Dermis microvascular lymphatic vessel endothelial cell (primary cell): ENCODE measurements around the gene GABRB3. TPM values are rescaled to one million over a fixed set of nuclear protein-coding genes. Genes with fewer than 3 reads are reported as not detected.

Experiments
- DNase-seq, 2 donors: peaks; one replicate each; pipeline versions ENCODE4 v3.0.0 to v3.0.0-alpha.2; 2010; ENCODE audit warnings: low read depth in 2 of 2
- total RNA-seq: library from RNA; depleted of rRNA; stranded (reverse); fragments of >200 nt; gene quantifications from 2 replicates; pipeline ENCODE4 v1.2.1, GENCODE V29; 2014

Gene GABRB3
- total RNA-seq, result 0.13 TPM in 2 replicates

DNA sequence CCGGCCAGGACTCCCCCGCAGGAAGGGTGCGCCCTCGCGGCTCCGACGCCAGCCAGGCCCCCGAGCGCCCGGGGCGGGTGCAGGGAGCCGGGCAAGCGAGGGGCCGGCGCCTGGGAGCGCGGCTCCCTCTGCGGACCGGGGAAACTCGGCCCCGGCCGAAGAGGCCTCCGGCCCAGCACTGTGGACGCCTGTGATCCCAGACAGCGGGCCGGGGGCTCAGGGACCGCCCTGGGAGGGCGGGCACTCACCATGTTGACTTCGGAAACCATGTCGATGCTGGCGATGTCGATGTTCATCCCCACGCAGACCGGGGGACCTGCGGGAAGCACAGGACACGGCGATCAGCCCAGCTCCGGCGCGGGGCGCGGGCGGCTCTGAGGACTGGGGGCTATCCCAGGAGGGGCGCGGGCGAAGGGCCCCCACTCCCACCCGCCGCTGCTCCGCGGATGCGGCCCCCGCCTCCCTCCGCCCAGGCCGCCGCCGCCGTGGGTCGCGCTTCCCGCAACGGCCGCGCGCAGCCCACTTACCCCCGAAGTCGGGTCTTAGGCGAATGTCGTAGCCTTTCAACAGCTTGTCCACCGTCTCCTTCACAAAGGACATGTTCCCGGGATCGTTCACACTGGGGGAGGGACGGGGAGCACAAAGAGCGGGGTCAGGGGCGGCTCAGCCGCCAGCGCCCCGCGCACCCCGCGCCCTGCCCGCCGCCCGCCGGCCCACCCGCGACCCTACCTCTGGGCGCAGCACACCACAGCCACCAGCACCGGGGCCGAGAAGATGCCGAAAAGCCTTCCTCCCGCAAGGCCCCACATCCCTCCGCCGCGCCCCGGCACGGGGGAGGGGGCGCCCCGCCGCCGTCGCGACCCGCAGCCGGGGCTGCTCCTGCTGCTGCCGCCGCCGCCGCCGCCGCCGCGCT, at the start of gene GABRB3:
Gene GABRB3 (minus strand): TSS at position 913 of the 913 bp plus-strand sequence.
- DNase-seq, result no peak

DNA sequence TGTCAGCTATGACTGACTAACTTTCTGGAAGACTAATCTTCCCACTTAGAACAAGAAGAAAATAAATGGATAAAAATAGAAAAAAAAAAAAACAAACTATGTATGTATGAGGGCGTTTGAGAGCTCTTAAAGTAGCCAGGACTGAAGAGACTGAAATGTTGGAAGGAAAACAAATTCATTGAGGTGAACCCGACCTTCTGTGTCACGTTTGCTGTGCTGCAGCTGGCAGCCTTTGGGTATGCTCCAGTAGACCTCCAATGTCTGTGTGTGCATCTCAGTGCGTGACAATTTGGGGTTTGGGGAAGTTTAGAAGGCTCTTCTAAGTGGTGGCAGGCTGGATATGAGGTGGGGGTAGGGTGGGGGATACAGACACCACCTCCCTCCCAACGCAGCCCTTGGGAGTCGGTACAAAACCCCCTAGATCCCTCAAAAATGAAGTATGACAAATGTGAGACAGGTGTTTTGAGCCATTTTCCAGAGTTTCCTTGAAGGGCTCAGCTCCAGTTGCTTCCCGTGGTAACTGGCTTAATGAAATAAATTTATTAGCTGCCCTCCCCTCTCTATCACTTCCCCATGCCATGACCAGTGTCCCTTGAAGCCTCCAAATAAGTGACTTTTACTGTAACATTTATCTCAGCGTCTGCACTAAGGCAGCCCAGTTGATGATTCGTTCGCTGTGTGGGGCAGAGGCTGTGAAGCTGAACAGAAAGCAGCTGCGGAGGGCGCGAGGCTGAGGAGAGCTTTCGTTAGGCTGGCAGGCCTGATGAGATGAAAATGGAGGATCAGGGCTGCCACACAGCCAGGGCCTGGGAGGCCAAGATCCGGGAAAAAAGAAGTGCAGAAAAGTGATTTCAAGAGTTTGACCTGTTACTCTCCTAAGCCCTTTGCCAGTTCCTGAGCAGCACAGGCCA, 34.9 kb upstream of the GABRB3 start:
- no peak for DNase-seq

DNA sequence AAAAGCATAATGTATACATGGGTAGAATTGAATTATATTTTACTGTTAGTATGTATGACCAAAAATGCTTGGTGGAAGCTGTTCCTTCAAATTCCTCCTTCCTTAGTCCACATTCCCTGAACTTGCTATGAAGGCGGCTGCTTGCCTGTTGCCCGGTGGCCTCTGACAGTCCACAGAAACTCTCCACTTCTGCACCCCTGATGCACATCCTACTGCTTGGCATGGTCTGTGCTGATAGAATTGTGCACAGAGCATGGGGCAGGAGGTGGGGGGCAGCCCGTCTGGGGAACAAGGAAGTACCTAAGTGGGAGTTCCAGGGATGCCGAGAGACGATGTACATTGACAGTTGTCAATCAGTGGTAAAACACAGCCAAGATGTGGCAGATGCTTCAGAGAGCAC, 33.7 kb upstream of the GABRB3 start:
- DNase-seq, result no peak

DNA sequence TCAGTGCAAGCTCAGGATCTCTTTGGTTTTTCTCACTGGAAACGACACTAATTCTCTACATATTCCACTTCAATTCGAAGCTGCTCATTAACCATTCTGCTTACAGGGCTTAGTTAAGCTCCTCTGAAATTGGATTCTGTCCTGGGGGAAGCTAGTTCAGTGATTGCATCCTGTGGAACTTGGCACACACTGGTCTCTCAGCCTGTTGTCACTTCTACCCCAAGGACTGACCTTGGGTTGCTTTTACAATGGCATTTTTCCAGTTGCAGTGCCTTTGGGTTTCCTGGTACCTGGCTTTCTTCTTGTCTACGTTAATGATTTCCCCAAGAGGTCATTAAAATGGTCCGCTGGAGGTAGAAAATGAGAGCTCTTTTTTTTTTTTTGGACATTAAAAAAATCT, 33.3 kb upstream of the GABRB3 start:
- DNase-seq, result no peak

DNA sequence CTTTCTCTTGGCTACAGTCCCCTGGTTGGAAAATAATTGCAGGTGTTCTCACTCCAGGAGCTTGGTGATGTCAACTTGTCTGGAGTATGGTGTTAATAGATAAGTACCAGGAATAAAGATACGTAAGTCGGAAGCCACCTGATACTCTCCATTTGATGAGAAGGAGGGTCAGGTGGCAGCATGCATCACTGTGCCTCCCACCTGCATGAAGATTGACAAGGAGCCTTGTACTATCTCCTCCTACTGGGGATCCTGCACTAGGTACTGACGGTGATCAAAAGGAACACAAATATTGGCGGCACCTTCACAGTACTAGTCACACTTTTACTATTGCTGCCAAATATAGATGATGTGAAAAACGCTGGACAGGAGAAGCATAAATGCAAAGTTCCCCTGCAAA, 32.6 kb upstream of the GABRB3 start:
- DNase-seq, result no peak

DNA sequence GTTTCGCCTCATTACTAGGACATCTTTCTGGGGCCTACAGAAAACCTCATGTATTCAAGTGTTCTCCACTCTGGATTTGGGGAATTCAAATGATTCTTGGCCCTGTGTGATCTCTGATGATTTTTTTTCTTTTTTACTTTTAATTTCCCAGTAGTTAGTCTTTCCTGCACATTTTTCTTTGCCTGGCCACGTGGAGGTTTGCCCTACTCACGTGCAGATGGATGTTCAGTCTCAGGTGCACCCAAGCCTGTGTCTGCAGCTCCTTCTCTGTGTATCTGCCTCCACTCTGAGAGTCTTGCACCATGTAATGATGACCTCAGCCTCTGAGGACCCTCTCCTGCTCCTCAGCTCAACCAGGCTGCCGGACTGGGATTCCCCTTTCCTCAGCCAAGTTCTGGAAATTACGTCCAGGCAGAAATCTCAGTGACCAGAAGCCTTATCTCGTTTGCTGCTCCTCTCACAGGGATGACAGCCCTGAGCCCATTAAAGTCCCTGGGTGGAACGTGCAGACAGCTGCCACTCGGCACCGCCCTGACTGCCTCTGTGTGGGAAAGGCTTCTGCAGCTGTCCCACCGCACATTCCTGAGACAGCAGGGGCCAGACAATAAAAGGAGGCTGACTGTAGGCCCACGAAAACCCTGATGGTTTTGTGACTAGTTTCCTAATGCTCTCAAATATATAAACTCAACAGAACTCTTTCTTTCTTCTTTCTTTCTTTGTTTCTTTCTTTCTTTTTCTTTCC, 31.4 kb upstream of the GABRB3 start:
- DNase-seq, result no peak

DNA sequence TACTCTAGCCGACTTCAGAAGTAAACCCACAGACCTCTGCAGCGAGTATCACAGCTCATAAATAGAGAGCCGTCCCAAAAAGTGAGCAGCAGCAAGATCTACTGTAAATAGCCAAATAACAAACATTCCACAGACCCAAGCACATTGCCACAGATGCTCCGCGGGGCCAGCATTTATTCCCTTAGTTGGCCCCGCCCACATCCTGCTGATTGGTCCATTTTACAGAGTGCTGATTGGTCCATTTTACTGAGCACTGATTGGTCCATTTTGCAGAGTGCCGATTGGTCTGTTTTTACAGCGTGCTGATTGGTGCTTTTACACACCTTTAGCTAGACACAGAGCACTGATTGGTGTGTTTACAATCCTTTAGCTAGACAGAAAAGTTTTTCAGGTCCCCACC, 17.3 kb upstream of the GABRB3 start:
- no peak for DNase-seq

DNA sequence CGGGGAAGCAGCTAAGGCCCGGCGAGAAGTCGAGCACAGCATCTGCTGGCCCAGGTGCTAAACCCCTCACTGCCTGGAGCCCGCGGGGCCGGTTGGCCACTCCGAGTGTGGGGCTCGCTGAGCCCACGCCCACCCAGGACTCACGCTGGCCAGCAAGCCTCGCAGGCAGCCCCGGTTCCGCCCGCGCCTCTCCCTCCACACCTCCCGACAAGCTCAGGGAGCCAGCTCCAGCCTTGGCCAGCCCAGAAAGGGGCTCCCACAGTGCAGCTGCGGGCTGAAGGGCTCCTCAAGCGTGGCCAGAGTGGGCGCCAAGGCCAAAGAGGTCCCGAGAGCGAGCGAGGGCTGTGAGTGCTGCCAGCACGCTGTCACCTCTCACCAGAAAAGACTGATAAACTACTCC, 8.9 kb upstream of the GABRB3 start:
- no peak for DNase-seq

DNA sequence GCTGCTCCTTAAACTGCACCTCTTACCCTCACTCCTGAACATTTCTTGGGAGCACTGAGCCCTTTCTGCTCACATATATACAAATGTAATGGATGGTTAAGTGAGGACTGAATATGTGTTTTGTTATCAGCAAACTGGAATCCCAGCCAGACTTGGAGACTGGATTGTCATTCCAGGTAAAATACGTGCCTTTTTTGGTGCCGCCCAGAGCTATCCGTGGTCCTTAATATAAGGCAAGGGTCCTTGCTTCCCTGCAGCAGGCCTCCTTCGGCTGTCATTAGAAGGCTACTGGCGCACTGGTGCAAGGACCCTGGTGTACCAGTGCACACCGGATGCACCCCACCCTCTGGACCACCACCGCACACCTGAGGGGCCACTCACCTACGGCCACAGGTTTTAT, 1.1 kb upstream of the GABRB3 start:
- DNase-seq, result no peak

DNA sequence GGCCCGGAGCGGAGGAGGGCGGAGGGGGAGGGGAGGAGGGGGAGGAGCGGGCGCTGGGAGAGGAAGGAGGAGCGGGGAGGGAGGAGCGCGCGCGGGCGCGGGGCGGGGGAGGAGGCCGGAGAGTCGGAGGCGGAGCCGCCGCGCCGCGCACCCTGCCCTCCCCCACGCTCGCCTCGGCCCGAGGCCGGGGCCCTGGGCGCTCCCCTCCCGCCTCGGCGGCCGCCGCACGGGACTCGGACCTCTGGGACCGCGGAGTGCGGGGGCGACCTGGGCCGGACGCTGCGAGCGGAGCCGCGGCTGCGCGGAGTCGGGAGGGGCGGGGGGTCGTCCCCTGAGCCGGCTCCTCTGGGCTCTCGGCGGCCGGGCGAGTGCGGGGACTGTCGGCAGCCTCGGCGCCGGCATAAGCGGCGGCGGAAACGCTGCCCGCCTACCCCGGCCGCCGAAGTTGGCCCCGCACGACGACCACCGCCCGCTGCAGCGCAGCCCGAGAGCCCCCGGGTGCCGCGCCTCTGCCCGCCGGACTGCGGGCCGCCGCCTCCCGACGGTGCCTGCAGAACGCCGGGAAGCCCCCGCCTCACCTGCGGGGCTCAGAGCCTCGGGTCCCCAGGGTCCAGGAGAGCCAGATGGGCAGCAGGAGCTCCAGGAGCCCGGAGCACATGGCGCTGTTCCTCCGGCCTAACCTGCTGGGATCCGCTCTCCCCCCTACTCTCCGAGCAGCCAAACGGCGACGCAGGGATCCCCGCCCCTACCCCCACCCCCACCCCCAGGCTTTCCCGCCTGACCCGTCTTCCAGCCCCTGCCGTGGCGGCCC, 406 bp upstream of the GABRB3 start:
- no peak for DNase-seq

DNA sequence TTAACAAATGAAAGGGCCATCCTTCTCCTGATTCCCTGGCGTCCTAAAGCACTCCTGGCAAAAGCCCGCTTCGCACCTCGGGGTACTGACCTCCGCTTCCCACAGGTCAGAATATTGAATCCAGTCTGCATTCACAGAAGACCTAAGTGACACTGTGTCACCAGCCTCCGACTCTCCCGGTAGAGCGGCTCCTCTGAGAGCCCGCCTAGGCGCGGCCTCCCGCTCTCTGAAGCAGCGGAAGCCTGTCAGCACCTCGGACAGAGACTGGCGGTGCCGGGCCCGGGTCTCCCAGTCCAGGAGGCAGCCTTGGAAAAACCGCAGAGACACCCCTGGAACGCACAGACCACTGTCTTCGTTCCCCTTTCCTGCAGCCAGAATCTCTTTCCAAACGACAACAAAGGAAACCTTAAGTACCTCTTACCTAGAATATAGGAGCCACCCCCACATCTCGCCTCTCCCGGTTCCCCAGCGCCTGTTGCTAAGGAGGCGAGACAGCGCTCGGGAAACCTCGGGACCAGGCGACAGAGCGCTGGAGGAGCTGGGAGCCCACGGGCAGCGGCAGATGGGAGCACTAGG, 1.2 kb downstream of the GABRB3 start:
- DNase-seq, result peak in 1 of 2 donors; percentile 4

DNA sequence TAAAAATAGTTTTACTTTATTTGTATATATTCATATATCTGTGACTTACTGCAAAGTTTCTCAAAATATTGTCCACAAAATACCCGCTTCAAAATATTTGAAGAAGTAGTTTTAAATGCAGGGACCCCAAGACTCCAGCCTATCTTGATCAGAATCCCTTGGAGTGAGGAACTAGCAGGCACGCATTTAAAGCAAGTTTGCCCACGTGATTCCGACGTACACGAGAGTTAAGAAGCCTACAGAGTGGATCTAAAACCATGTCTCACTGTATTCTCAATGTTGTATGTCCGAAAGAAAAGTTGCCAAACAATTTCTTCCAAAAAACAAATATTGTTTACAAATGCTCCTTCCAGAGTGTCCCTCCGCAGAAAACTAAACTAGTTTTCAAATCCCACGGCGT, 1.7 kb downstream of the GABRB3 start:
- no peak for DNase-seq

DNA sequence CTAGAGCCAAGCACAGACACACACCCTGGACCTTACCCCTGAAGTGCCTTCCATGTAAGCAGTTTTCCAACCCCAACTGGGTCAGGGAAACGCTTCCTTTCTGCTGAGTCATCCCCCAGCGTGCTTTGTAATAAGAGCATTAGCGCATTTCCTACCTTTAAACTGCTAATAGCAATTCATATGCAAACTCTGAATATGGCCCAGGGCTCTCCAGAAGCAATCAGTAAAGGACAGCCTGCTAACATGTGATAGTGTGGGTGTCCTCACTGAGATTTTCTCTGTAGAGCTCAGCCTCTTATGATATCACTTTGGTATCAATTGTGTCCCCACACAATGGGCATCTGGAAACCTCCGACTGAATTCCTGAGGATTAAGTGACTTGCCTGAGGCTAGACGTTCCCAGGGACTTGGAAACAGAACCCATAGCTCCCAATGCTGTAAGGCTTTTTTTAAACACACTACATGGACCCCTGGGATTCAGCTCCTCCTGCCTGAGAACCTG, 5.6 kb downstream of the GABRB3 start:
- no peak for DNase-seq

DNA sequence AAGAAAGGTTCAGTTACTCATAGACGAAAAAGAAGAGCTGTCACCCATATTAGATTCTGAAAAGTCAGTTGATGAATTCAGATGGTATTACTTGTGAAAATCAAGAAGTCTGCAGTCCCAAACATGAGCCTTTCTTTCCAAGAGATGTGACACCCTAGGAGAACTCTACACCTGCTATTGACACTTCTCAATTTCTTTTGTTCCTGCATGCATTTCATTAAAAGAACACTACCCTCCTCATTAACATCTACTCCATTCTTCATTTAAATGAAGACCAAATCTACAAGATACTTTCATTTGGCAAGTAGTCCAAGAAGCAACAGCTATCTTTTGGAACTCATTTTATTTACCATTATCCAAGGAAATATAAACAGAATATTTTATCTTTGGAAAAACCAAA, 6.6 kb downstream of the GABRB3 start:
- no peak for DNase-seq

DNA sequence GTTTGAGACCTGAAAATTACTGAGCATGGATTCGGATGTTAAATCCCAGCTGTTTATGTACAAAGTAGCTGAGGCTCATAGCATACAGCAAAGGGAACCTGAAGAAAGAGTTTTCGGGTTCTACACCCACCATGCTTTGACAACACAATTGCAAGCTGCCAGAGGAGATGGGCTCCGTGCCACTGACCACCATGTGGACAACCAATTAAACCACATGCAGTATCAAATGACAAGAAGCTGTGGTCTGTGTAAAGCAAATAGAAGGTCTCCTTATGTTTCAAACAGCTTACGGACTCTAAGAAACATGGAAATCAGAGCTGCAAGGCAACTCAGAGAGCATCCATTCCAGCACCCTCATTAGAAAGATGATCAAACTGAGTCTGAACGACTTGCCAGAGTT, 12.9 kb downstream of the GABRB3 start:
- no peak for DNase-seq

DNA sequence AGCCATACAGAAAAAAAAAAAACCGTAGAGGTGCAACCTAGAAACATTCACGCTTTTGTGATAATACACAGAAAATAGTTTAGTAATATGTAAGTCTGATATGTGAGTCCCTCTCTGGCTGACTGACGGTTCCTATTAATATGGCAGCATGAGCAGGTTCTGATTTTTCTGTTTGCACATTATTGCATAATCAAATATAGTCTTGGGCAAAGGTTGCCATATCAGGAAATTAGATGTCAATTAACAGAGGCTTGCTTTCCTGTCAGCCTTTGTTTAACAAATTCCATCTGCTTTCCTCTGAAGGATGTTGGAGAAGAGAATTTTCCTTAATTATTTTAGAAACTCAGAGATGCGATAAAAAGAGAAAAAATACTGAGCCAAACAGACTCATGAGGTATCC, 14.8 kb downstream of the GABRB3 start:
- no peak for DNase-seq

DNA sequence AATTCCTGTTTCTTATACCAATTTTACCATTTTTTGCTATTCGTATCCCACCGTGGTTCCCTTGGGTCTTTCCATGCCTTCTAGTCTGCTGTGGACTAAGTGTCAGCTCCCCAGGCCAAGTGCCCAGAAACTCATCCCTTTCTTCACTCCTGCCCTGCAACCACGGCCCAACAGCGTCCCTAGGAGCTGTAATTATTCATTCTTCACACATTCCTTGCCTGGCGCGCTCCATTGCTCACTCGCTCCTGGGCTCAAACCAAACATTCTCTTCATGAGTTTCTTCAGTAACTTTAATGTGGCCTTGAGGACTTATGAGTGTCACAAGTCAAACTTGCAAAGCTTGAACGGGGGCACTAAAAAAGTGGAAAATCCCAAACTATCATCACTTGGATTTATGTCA, 15.7 kb downstream of the GABRB3 start:
- no peak for DNase-seq

DNA sequence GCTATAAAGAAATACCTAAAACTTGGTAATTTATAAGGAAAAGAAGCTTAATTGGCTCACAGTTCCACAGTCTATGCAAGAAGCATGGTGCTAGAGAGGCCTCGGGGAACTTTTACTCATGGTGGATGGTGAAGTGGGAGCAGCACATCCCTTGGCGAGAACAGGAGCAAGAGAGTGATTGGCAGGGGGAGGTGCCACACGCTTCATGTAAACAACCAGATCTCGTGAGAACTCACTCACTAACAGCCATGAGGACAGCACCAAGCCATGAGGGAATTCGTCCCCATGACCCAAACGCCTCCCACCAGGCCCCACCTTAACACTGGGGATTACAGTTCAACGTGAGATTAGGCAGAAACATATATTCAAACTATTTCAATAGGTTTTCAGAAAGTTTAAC, 28.0 kb downstream of the GABRB3 start:
- DNase-seq, result no peak

DNA sequence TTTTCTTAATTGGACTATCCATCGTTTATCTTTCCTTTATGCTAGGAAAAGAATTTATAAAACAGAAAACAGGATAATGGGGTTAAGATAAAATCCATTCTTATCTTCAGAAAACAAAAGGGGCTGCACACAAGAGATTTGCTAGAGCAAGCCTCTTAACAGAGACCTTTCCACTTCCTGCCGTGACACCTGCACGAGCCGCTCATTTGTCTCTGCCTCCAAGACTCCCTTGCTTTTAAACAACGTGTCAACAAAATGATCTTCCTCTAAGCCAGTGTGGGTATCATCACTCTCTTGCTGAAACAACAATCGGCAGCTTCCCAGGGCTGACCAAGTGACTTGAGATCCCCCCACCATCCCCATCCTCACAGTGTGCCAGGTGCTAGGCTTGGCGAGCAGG, 33.1 kb downstream of the GABRB3 start:
- DNase-seq, result no peak

DNA sequence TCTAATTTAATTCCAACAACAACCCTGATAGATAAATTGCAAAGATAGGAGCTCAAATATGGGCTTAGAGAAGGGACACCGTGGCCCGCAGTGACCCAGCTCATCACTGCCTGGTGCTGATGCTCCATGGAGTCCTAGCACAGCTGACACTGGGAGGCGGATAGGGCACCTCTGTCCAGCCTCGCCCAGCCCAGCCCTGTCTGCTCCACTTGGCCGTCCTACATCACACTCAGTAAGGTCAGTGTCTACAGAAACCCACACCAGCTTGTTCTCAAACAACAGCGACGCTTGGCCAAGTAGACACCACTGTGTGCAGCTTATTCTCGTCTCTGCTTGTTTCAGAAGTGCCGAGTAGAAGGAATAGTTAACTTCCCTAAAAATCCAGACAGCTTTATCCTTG, 33.9 kb downstream of the GABRB3 start:
- no peak for DNase-seq
